ENCODE measurements around the gene S100A1. TPM values are rescaled to one million over a fixed set of nuclear protein-coding genes. Genes with fewer than 3 reads are reported as not detected.

S100A1 gene
- total RNA-seq, 1 experiment from 2014 or later = 0.29 TPM

GRCh38 chr1:153616917-153617311 is 11.3 kb upstream of the S100A1 start:
- Histone ChIP-seq H4K20me1 (ENCODE audit: low read length) (no peaks in the 10 kb centered on the region), H3K27me3 (ENCODE audit: low read length) (no peaks in the 10 kb centered on the region), H3K36me3 (ENCODE audit: low read depth, low read length) (peaks cover 24% of the 10 kb centered on the region), H2AFZ (ENCODE audit: low read length) (no peak overlapping the region), H3K9me2 (replicated peaks; ENCODE audit: low read length) (no peaks in the 10 kb centered on the region), H3K4me1 (ENCODE audit: insufficient read depth, low read length) (peaks cover 49% of the 10 kb centered on the region), H3K4me2 (ENCODE audit: low read length) (peak overlapping the region; percentile 81), H3F3A (ENCODE audit: low read length, unreplicated experiment) (peaks cover 9% of the 10 kb centered on the region), H3K27ac (ENCODE audit: low read length) (peak overlapping the region; percentile 87), H3K9me3 (ENCODE audit: low read length) (no peaks in the 10 kb centered on the region), H3K79me2 (ENCODE audit: low read length) (peaks cover 50% of the 10 kb centered on the region), H3K4me3 (ENCODE audit: low read length) (no peak overlapping the region), H3K9ac (ENCODE audit: low read length) (peak overlapping the region; percentile 67)
- peak; percentile 0; the same call in 1 of the 2 replicates for ATAC-seq
- DNase-seq = no peak
- ChIA-PET CTCF (interaction anchor here (0.6 to 2.6 kb wide), 7 partner anchors 10 to 84 kb away, joined by 3 to 14 read pairs (median 4); partner anchors contain the start of genes CHTOP and S100A13), POLR2A (ENCODE audit: unreplicated experiment) (interaction anchor here (1.1 to 2.2 kb wide), 2 partner anchors 10 to 17 kb away, joined by 3 to 12 read pairs; partner anchors contain the start of gene S100A13)
- no peak for TF ChIP-seq EZH2phosphoT487 (IDR thresholded peaks at IDR 0.05; ENCODE audit: borderline replicate concordance, low read length)
- TF ChIP-seq EZH2 (IDR thresholded peaks at IDR 0.05; ENCODE audit: low read length, unreplicated experiment) = no peak
- TF ChIP-seq CTCF (conservative IDR thresholded peaks at IDR 0.05; ENCODE audit: low read depth, low read length) = no peak
- no TSS peak for BruUV-seq (replicated peaks)
- intact Hi-C loops (cut with micrococcal nuclease) = loop anchor here (1.0 to 2.0 kb wide), 2 partner anchors 45 to 106 kb away; no protein-coding TSS in a partner anchor

- Histone ChIP-seq H3K27me3 (ENCODE audit: low read length) (no peaks in the 10 kb centered on the region), H3K9me3 (ENCODE audit: low read length) (no peaks in the 10 kb centered on the region), H3K4me3 (ENCODE audit: low read length) (no peak overlapping the region), H3K9ac (ENCODE audit: low read length) (peak overlapping the region; percentile 67), H3K36me3 (ENCODE audit: low read depth, low read length) (peaks cover 30% of the 10 kb centered on the region), H3K4me1 (ENCODE audit: insufficient read depth, low read length) (peaks cover 49% of the 10 kb centered on the region), H4K20me1 (ENCODE audit: low read length) (no peaks in the 10 kb centered on the region), H3F3A (ENCODE audit: low read length, unreplicated experiment) (peaks cover 5% of the 10 kb centered on the region), H3K79me2 (ENCODE audit: low read length) (peaks cover 43% of the 10 kb centered on the region), H3K27ac (ENCODE audit: low read length) (peak overlapping the region; percentile 87), H3K9me2 (replicated peaks; ENCODE audit: low read length) (no peaks in the 10 kb centered on the region), H3K4me2 (ENCODE audit: low read length) (peak overlapping the region; percentile 34), H2AFZ (ENCODE audit: low read length) (no peak overlapping the region)
- POLR2A ChIA-PET (ENCODE audit: unreplicated experiment) = interaction anchor here (0.7 to 2.2 kb wide), 2 partner anchors 9 to 102 kb away, joined by 4 to 12 read pairs; partner anchors contain the start of gene S100A13
- DNase-seq (peak; percentile 96), ATAC-seq (peak; percentile 71)
- intact Hi-C loops (cut with micrococcal nuclease) = loop anchor here (1.0 to 2.0 kb wide), 2 partner anchors 45 to 107 kb away; no protein-coding TSS in a partner anchor
- CTCF ChIA-PET = interaction anchor here (0.6 to 2.6 kb wide), 6 partner anchors 10 to 85 kb away, joined by 3 to 14 read pairs (median 4); partner anchors contain the start of genes CHTOP and S100A13
- no TSS peak for BruUV-seq (replicated peaks)
- no peak for TF ChIP-seq EZH2phosphoT487 (IDR thresholded peaks at IDR 0.05; ENCODE audit: borderline replicate concordance, low read length)
- no peak for TF ChIP-seq EZH2 (IDR thresholded peaks at IDR 0.05; ENCODE audit: low read length, unreplicated experiment)
- peak; percentile 95 for TF ChIP-seq CTCF (conservative IDR thresholded peaks at IDR 0.05; ENCODE audit: low read depth, low read length)
Observed at GRCh38 chr1:153617663-153618062, 10.6 kb upstream of the S100A1 start.

- Histone ChIP-seq H3K27me3 (ENCODE audit: low read length) (no peaks in the 10 kb centered on the region), H3K4me2 (ENCODE audit: low read length) (no peak overlapping the region), H3K4me3 (ENCODE audit: low read length) (no peak overlapping the region), H3K4me1 (ENCODE audit: insufficient read depth, low read length) (peaks cover 40% of the 10 kb centered on the region), H3K9ac (ENCODE audit: low read length) (no peak overlapping the region), H3K9me3 (ENCODE audit: low read length) (no peaks in the 10 kb centered on the region), H3F3A (ENCODE audit: low read length, unreplicated experiment) (peaks cover 2% of the 10 kb centered on the region), H4K20me1 (ENCODE audit: low read length) (no peaks in the 10 kb centered on the region), H3K36me3 (ENCODE audit: low read depth, low read length) (peaks cover 41% of the 10 kb centered on the region), H2AFZ (ENCODE audit: low read length) (no peak overlapping the region), H3K79me2 (ENCODE audit: low read length) (peaks cover 36% of the 10 kb centered on the region), H3K27ac (ENCODE audit: low read length) (no peak overlapping the region), H3K9me2 (replicated peaks; ENCODE audit: low read length) (no peaks in the 10 kb centered on the region)
- ChIA-PET CTCF (interaction anchor here (0.6 to 2.6 kb wide), 3 partner anchors 8 to 47 kb away, joined by 3 to 14 read pairs (median 12); partner anchors contain the start of genes CHTOP and S100A13), POLR2A (ENCODE audit: unreplicated experiment) (interaction anchor here (2.2 kb wide), 1 partner anchor 8 kb away, joined by 12 read pairs; the partner anchor contains the start of gene S100A13)
- ATAC-seq (no peak), DNase-seq (no peak)
- BruUV-seq (replicated peaks) = no TSS peak
- intact Hi-C loops (cut with micrococcal nuclease) = no loop called here
- TF ChIP-seq CTCF (conservative IDR thresholded peaks at IDR 0.05; ENCODE audit: low read depth, low read length) (no peak), EZH2phosphoT487 (IDR thresholded peaks at IDR 0.05; ENCODE audit: borderline replicate concordance, low read length) (no peak), EZH2 (IDR thresholded peaks at IDR 0.05; ENCODE audit: low read length, unreplicated experiment) (no peak)
Observed at GRCh38 chr1:153619171-153619570, 9.1 kb upstream of the S100A1 start.

Measured in PC-3 (cell line).